HepG2 (cell line): ENCODE results near the gene CBX2. TPM values are rescaled to one million over a fixed set of nuclear protein-coding genes. Genes with fewer than 3 reads are reported as not detected.
A peak's percentile ranks its signal among the peaks of the same experiment; 100 is the strongest.

ENCODE experiments used
- HNF4G ChIP-seq, 2 experiments: sonication (generic) in 1 of 2; formaldehyde crosslinking in 1 of 2; IDR thresholded peaks; 2 replicates each; pipeline versions ENCODE4 v1.4.0 to v1.6.1; 2011 to 2020; ENCODE audit warnings: borderline replicate concordance in 2 of 2, low read depth in 2 of 2, mild to moderate bottlenecking in 2 of 2, low read length in 1 of 2, missing genetic modification reagents in 1 of 2, moderate library complexity in 1 of 2
- KLF11 ChIP-seq: IDR thresholded peaks from 2 replicates; pipeline ENCODE4 v1.6.1; 2016; ENCODE audit warnings: missing compliant biosample characterization
- MEIS1 ChIP-seq: sonication (generic); formaldehyde crosslinking; IDR thresholded peaks from 2 replicates; pipeline ENCODE4 v1.9.0; 2021; ENCODE audit warnings: mild to moderate bottlenecking, missing genetic modification reagents, moderate library complexity, borderline replicate concordance
- MYC ChIP-seq: sonication (generic); formaldehyde crosslinking; IDR thresholded peaks from 2 replicates; pipeline ENCODE4 v1.9.0; 2021; ENCODE audit warnings: missing genetic modification reagents, borderline replicate concordance
- NR2F2 ChIP-seq: IDR thresholded peaks from 2 replicates; pipeline ENCODE4 v1.6.1; 2012; ENCODE audit warnings: low read depth, inconsistent platforms, borderline replicate concordance
- SMC3 ChIP-seq: IDR thresholded peaks from 2 replicates; pipeline ENCODE4 v1.6.1; 2011; ENCODE audit warnings: low read length, improper control_type of control experiment
- ZNF24 ChIP-seq: fragments of 450-650 bp; IDR thresholded peaks from 2 replicates; pipeline ENCODE4 v1.6.1; 2017; ENCODE audit warnings: antibody characterized with exemption, mild to moderate bottlenecking
- ZNF292 ChIP-seq: sonication (generic); formaldehyde crosslinking; IDR thresholded peaks from 2 replicates; pipeline ENCODE4 v1.8.1; 2022; ENCODE audit warnings: mild to moderate bottlenecking, low read depth, missing genetic modification reagents, borderline replicate concordance
- ZNF335 ChIP-seq: sonication (generic); formaldehyde crosslinking; IDR thresholded peaks from 2 replicates; pipeline ENCODE4 v1.4.0; 2020; ENCODE audit warnings: missing genetic modification reagents
- ZNF598 ChIP-seq: sonication (generic); formaldehyde crosslinking; IDR thresholded peaks from 2 replicates; pipeline ENCODE4 v1.5.1; 2020; ENCODE audit warnings: mild to moderate bottlenecking, missing genetic modification reagents, borderline replicate concordance
- ZNF790 ChIP-seq: sonication (generic); formaldehyde crosslinking; IDR thresholded peaks from 2 replicates; pipeline ENCODE4 v1.8.0; 2022; ENCODE audit warnings: missing genetic modification reagents, mild to moderate bottlenecking, borderline replicate concordance
- polyA plus RNA-seq, 8 experiments: library from polyadenylated mRNA; depleted of rRNA in 3 of 8; stranded (reverse) in 7 of 8; unstranded in 1 of 8; fragments of >200 nt; fragmentation: Illumina TruSeq in 4 of 8; extraction: Trizol in 4 of 8; gene quantifications; 2 replicates each; pipeline versions ENCODE4 v1.2.1 to v1.2.3, GENCODE V29; 2011 to 2016; ENCODE audit warnings: low read depth in 4 of 8, missing spikeins in 1 of 8, mixed read lengths in 1 of 8; ENCODE audit not compliant: insufficient read depth in 1 of 8
- total RNA-seq, 5 experiments: library from RNA; depleted of rRNA; stranded (reverse); fragments of >200 nt; fragmentation: Illumina TruSeq; extraction: Trizol; gene quantifications; 2 replicates each; pipeline ENCODE4 v1.2.3, GENCODE V29; 2016; ENCODE audit warnings: low read depth in 1 of 5
- TF ChIP-seq, protein P1 (sequence below): IDR thresholded peaks from 2 replicates; pipeline ENCODE4 v1.6.1; 2016; ENCODE audit warnings: control low read depth
- TF ChIP-seq, protein P2 (sequence below): sonication (generic); formaldehyde crosslinking; IDR thresholded peaks from 2 replicates; pipeline ENCODE4 v1.5.1; 2020; ENCODE audit warnings: missing genetic modification reagents, mild to moderate bottlenecking, borderline replicate concordance
- TF ChIP-seq, protein P3 (sequence below): sonication (generic); formaldehyde crosslinking; conservative IDR thresholded peaks from 2 replicates; pipeline ENCODE4 v1.5.0; 2020; ENCODE audit warnings: missing genetic modification reagents

CBX2 gene
- total and polyA plus RNA-seq, 2 of the 13 experiments (the other 11 are each of a cell fraction or from before 2014, with no cell fraction given), result 14.5 to 31.1 TPM

DNA sequence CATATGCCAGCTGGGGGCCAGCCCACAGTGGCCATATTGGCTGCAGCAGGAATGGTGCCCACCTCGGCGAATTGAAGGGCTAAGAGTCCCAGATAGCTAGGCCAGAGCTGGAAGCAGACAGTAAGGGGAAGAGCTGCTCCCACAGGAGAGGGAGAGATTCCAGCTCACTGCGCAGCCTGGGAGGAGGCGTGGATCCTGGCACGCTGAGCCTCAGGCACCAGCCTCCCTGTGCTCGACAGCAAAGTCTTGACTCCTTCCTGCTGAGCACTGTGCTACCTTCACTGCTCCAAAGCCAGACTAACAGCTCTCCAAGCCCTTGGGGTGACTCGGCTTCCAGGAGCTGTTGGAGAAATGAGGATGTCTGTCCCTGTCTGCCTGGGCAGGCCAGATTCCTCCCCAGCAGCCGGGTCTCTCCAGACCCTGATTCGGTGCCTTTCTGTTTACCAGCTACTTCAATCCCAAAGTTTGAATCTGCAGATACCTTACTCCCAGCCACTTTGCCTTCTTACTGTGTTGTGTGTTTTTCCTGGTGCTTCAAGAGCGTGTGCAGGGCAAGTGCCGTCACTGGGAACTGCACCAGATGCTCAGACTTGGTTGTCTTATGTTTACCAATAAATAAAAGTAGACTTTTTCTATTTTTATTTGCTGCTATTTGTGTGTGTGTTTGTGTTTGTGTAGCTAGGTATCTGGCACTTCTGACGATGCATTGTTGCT is 9.1 kb downstream of the CBX2 start (continued):
- TF ChIP-seq ZNF24 (no peak), ZNF790 (CRISPR knock-in tag) (no peak), SMC3 (no peak), ZNF292 (CRISPR knock-in tag) (no peak), ZNF598 (CRISPR knock-in tag) (no peak), ZNF335 (CRISPR knock-in tag) (no peak), MYC (0 out of 2 replicates have a peak, but pooled peaks have one; percentile 26), KLF11 (CRISPR knock-in tag) (no peak), MEIS1 (CRISPR knock-in tag) (0 out of 2 replicates have a peak, but pooled peaks have one; percentile 25), HNF4G (IDR thresholded peaks at IDR 0.05; ENCODE audit: borderline replicate concordance, low read depth, low read length) (no peak), HNF4G (CRISPR knock-in tag; IDR thresholded peaks at IDR 0.05; ENCODE audit: borderline replicate concordance, low read depth) (no peak), NR2F2 (no peak)
- TF ChIP-seq, protein P1, sequence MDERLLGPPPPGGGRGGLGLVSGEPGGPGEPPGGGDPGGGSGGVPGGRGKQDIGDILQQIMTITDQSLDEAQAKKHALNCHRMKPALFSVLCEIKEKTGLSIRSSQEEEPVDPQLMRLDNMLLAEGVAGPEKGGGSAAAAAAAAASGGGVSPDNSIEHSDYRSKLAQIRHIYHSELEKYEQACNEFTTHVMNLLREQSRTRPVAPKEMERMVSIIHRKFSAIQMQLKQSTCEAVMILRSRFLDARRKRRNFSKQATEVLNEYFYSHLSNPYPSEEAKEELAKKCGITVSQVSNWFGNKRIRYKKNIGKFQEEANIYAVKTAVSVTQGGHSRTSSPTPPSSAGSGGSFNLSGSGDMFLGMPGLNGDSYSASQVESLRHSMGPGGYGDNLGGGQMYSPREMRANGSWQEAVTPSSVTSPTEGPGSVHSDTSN (CRISPR knock-in tag), result no peak
- TF ChIP-seq, protein P2, sequence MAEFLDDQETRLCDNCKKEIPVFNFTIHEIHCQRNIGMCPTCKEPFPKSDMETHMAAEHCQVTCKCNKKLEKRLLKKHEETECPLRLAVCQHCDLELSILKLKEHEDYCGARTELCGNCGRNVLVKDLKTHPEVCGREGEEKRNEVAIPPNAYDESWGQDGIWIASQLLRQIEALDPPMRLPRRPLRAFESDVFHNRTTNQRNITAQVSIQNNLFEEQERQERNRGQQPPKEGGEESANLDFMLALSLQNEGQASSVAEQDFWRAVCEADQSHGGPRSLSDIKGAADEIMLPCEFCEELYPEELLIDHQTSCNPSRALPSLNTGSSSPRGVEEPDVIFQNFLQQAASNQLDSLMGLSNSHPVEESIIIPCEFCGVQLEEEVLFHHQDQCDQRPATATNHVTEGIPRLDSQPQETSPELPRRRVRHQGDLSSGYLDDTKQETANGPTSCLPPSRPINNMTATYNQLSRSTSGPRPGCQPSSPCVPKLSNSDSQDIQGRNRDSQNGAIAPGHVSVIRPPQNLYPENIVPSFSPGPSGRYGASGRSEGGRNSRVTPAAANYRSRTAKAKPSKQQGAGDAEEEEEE (CRISPR knock-in tag), result no peak
- TF ChIP-seq, protein P3, sequence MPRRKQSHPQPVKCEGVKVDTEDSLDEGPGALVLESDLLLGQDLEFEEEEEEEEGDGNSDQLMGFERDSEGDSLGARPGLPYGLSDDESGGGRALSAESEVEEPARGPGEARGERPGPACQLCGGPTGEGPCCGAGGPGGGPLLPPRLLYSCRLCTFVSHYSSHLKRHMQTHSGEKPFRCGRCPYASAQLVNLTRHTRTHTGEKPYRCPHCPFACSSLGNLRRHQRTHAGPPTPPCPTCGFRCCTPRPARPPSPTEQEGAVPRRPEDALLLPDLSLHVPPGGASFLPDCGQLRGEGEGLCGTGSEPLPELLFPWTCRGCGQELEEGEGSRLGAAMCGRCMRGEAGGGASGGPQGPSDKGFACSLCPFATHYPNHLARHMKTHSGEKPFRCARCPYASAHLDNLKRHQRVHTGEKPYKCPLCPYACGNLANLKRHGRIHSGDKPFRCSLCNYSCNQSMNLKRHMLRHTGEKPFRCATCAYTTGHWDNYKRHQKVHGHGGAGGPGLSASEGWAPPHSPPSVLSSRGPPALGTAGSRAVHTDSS (CRISPR knock-in tag), result no peak
